ENCODE measurements around the gene SATL1.
"Not testable (repeated sequence)": the region's sequence is repeated elsewhere in the genome, so short reads cannot be mapped to it uniquely, and the experiment has no call there.

The SATL1 gene

DNA sequence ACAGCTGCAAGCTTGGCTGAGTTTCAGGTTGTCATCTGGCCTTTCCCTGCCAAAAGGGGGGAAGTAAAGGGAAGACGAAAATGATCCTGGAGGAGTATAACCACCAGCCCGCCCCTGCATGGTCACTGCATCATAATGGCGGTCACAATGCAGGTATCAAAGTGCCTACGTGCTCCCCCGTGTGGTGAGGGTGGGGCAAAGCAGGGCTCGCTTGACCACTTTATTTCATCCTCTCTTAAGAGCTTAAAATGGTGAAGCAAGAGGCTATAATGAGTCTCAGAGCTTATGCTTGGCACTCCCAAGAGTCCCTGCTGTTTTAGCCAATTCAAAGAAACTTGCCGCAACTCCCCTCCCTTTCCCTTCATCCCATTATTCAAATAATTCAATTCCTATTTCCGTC lies 134.3 kb downstream of the SATL1 start:
- DNase-seq, result no peak

DNA sequence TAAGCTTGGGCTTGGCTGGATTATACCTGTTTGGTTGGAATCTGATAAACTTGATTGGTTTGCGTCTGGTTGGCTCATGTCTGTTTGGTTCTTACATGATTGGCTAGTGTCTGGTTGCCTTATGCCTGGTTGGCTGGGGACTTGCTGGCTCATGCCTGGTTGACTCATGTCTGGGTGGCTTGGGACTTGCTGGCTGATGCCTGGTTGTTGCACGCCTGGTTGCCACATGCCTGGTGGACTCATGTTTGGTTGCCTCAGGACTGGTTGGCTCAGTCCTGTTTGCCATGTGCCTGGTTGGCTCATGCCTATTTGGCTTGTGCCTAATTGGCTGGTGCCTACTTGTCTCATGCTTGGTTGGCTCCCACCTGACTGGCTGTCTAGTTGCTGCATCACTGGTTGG lies 135.4 kb downstream of the SATL1 start:
- no peak for DNase-seq

DNA sequence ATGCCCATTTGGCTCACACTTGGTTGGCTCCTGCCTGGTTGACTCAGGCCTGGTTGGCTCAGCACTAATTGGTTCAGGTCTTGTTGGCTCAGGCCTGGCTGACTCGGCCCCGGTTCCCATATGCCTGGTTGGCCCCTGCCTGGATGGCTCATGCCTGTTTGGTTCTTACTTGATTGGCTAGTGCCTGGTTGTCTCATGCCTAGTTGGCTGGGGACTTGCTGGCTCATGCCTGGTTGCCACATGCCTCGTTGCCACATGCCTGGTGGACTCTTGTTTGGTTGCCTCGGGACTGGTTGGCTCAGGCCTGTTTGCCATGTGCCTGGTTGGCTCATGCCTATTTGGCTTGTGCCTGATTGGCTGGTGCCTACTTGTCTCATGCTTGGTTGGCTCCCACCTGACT lies 136.2 kb downstream of the SATL1 start:
- no peak for DNase-seq

DNA sequence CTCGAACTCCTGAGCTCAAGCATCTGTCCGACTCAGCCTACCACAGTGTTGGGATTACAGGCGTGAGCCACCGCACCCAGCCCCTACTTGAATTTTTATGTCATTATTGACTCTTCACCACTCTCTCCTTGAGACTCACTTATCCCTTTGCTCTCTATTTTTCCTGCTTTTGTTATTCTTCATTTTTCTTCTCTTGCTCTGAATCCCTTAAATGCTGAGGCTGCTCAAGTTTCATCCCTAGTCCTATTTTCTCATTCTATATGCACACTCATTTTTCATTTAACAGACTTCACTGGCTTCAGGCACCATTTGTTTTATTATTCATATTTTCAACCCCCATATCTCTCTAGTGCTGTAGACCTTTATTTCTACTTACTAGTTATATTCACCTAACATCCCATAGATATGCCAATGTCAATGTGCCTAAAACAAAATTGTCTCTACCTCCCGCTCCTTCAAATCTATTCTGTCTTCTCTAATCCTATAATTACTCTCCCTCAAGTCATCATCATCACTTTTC lies 154.2 kb downstream of the SATL1 start:
- DNase-seq, result no peak

DNA sequence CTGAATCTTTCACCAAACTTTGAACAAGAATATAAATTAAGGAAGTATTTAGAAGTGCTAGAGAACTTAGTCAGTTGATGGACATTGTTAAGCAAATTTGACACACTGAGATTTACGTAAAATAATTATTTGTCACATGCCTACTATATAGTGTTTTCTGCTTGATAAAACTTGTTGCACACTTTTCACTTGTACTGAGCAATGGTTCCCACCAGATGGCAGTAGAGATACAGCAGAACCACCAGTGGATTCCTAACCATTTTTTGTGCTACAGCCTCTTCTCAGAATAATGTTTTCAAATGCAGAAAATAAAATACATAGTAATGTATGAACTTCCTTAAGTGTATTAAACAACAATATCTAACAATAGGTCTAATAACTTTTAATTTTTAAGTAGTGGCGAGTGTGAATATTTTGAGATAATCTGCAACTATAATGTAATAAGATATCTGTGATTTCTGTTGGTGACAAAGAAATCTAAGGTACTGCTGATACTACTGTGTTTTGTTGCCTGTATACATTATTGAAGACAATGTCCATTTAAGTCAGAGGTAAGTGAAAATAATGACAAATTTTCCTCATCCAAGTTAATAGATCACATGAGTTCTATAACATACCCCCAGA lies 158.7 kb downstream of the SATL1 start:
- peak; percentile 18 for DNase-seq

DNA sequence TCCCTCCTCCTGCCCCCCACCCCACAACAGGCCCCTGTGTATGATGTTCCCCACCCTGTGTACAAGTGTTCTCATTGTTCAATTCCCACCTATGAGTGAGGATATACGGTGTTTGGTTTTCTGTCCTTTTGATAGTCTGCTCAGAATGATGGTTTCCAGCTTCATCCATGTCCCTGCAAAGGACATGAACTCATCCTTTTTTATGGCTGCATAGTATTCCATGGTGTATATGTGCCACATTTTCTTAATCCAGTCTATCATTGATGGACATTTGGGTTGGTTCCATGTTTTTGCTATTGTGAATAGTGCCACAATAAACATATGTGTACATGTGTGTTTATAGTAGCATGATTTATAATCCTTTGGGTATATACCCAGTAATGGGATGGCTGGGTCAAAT lies 166.3 kb downstream of the SATL1 start:
- DNase-seq, result not testable (repeated sequence)

DNA sequence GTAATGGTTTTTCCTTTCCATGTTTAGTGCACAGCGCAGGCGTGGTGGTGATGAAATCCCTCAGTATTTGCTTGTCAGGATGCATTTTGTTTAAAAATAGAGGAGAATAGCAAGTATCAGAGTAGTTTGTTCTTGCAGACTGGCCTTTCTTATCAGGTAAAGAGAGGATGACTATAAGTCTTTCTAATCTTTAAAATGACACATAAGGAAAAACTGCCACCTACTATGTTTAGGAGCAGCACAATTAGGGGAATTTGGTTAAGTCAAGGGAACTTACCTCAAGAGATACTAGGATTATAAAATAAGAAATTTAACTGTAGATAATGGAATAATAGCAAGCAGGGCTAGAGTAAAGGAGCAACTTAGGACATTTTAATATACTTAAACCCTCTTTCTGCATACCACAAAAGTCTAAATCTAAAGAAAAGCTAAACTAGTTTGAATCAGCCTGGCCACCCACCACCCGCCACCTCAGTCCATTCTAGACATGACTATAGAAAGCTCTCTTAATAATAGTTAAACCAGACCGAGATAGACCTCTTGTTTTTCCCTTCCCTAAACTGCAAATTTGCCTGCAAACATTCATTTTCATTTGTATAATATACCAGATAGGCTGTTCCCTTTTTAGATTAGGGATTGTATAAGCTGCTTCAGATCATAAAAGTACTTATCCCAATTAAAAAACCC lies 177.9 kb downstream of the SATL1 start:
- no peak for DNase-seq

DNA sequence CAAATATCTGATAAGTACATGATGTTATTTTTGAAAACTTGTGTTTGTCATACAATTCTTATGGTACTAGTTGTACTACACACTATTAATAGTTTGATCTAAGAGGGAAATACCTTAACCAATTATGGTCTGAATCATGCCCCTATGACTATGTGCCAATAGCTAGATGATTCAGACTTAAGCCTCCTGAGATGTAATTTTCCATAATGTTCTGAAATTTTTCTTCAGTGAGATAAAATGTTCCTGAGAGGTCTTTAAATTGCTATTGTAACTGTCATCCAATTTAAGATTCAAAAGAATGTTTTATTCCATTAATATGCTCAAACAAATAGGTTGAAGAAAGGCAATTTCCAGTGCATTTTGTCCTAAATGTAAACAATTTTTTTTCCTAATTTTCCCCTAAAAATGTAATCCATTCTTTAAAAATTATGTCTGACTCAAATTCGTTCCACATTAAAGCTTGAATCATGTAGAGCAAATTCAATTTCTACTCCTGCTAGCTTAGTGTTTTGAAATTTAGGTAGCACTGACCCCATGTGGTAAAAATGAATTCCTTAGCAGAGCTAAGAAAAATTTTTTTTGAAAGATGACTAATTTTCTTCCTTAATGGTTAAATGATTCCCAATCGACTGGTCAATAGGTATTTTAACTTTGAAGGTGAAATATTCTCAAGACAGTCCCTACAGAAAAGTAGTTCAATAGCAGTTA lies 190.8 kb downstream of the SATL1 start:
- DNase-seq, result no peak

DNA sequence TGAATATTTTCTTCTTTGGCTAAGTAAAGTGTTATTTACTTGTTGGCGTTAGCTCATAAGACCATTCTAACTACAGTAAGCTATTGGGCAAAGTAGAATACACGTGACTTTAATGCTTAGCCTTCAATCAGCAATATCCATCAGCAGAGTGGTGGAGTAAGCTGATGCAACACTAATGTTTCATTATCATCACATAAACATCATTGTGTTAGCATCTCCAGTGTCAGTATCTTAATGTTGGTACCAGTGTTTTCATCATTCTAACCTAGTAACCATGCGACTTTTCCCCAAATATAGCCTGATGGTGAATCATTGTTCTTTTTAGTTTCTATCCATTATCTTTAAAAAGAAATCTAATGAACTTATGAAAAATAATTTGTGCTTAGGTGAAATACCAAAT lies 191.4 kb downstream of the SATL1 start:
- no peak for DNase-seq

DNA sequence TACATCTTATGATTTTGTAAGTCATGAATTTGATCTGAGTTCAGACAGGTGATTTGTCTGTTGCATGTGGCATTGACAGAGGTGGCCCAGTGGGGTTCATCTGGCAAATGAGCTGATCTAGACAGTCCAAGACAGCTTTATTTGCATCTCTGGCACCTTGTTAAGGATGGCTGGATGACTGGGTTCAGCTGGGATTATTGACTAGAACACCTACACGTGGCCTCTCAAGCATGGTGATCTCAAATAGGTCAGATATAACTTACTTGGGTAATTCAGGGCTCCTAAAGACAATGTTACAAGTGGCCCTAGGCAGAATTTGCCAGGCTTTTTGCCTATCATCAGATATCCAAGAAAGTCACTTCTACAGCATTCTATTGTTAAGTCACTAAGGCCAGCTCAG lies 192.0 kb downstream of the SATL1 start:
- no peak for DNase-seq
